IMR-90 (cell line): ENCODE results near the gene IP6K3. TPM values are rescaled to one million over a fixed set of nuclear protein-coding genes. Genes with fewer than 3 reads are reported as not detected.

Experiments
- ATAC-seq: fragments of 200-7000 bp; cut with Tn5 transposase; 2 replicates; pipeline ENCODE4 v1.9.1; 2020; ENCODE audit warnings: low read depth, mild to moderate bottlenecking, moderate library complexity
- BruUV-seq: library from RNA; stranded (reverse); fragments of 400-500 nt; replicated peaks from 2 replicates; lab custom pipeline; 2021; lab: Mats Ljungman, UMichigan
- CTCF ChIA-PET: fragments of 300-600 bp; formaldehyde crosslinking; extraction: SDS; loops from one replicate; lab custom pipeline; 2021; ENCODE audit warnings: antibody characterized with exemption; lab: Yijun Ruan, JAX
- POLR2A ChIA-PET: fragments of 300-600 bp; sonication (Branson Sonifier 250); formaldehyde crosslinking; loops from one replicate; lab custom pipeline; 2022; ENCODE audit warnings: antibody characterized with exemption; ENCODE audit not compliant: unreplicated experiment; lab: Charles Lee
- DNase-seq: peaks from one replicate; pipeline ENCODE4 v3.0.0; 2013
- H2AFZ ChIP-seq: replicated peaks from 2 replicates; pipeline ENCODE3; 2013; ENCODE audit warnings: low read length, mild to moderate bottlenecking; ENCODE audit not compliant: poor library complexity
- H2AK5ac ChIP-seq: 2 replicates; pipeline ENCODE4 v1.6.1; 2013; ENCODE audit warnings: low read depth, low read length, inconsistent platforms
- H2AK9ac ChIP-seq: replicated peaks from 2 replicates; pipeline ENCODE3; 2013; ENCODE audit warnings: mild to moderate bottlenecking, low read depth, low read length, moderate library complexity; ENCODE audit not compliant: poor library complexity
- H2BK120ac ChIP-seq: 2 replicates; pipeline ENCODE4 v1.6.1; 2013; ENCODE audit warnings: low read depth, low read length, inconsistent platforms
- H2BK15ac ChIP-seq: 3 replicates; pipeline ENCODE4 v1.6.1; 2013; ENCODE audit warnings: low read depth, low read length, inconsistent platforms
- H2BK20ac ChIP-seq: 2 replicates; pipeline ENCODE4 v1.6.1; 2013; ENCODE audit warnings: low read depth, mild to moderate bottlenecking, inconsistent platforms, low read length, moderate library complexity
- H2BK5ac ChIP-seq: 2 replicates; pipeline ENCODE4 v1.6.1; 2013; ENCODE audit warnings: mild to moderate bottlenecking, low read depth, low read length, inconsistent platforms; ENCODE audit not compliant: poor library complexity, severe bottlenecking
- H3K14ac ChIP-seq: replicated peaks from 2 replicates; pipeline ENCODE4 v1.6.1; 2013; ENCODE audit warnings: low read depth, low read length, inconsistent platforms
- H3K18ac ChIP-seq: 2 replicates; pipeline ENCODE4 v1.6.1; 2013; ENCODE audit warnings: low read depth, low read length, control low read depth
- H3K23ac ChIP-seq: 2 replicates; pipeline ENCODE4 v1.6.1; 2013; ENCODE audit warnings: low read depth, low read length, inconsistent platforms
- H3K27ac ChIP-seq: 2 replicates; pipeline ENCODE4 v1.5.1; 2013; ENCODE audit warnings: mild to moderate bottlenecking, control low read depth, low read length; ENCODE audit not compliant: insufficient read depth
- H3K27me3 ChIP-seq: 2 replicates; pipeline ENCODE4 v1.6.1; 2013; ENCODE audit warnings: low read length; ENCODE audit not compliant: control insufficient read depth, insufficient read depth
- H3K36me3 ChIP-seq: 2 replicates; pipeline ENCODE4 v1.6.1; 2013; ENCODE audit warnings: low read length, mixed read lengths; ENCODE audit not compliant: control insufficient read depth, insufficient read depth
- H3K4ac ChIP-seq: 2 replicates; pipeline ENCODE4 v1.6.1; 2013; ENCODE audit warnings: low read depth, low read length, inconsistent platforms
- H3K4me1 ChIP-seq: 2 replicates; pipeline ENCODE4 v1.6.1; 2013; ENCODE audit warnings: low read length, mixed read lengths; ENCODE audit not compliant: control insufficient read depth, insufficient read depth
- H3K4me2 ChIP-seq: 2 replicates; pipeline ENCODE4 v1.6.1; 2013; ENCODE audit warnings: low read depth, mild to moderate bottlenecking, control low read depth, low read length, moderate library complexity
- H3K4me3 ChIP-seq: 2 replicates; pipeline ENCODE4 v1.5.1; 2013; ENCODE audit warnings: low read depth, mild to moderate bottlenecking, control low read depth, low read length, moderate library complexity; ENCODE audit not compliant: insufficient read depth
- H3K56ac ChIP-seq: 2 replicates; pipeline ENCODE4 v1.6.1; 2013; ENCODE audit warnings: low read length, inconsistent platforms; ENCODE audit not compliant: insufficient read depth; ENCODE audit errors: extremely low read depth
- H3K79me1 ChIP-seq, 2 experiments: 2 replicates each; pipeline ENCODE4 v1.6.1; 2013; ENCODE audit warnings: low read length in 2 of 2, inconsistent platforms in 1 of 2, low read depth in 1 of 2
- H3K9ac ChIP-seq: 2 replicates; pipeline ENCODE4 v1.6.1; 2013; ENCODE audit warnings: low read depth, low read length, control low read depth
- H3K9me1 ChIP-seq: 2 replicates; pipeline ENCODE4 v1.6.1; 2013; ENCODE audit warnings: low read length, inconsistent platforms; ENCODE audit not compliant: insufficient read depth
- H3K9me3 ChIP-seq: 2 replicates; pipeline ENCODE4 v1.6.1; 2013; ENCODE audit warnings: low read length; ENCODE audit not compliant: control insufficient read depth, insufficient read depth
- H4K20me1 ChIP-seq: 2 replicates; pipeline ENCODE4 v1.6.1; 2013; ENCODE audit warnings: low read length, inconsistent platforms; ENCODE audit not compliant: insufficient read depth
- H4K5ac ChIP-seq: 2 replicates; pipeline ENCODE4 v1.6.1; 2013; ENCODE audit warnings: mild to moderate bottlenecking, low read depth, low read length, control low read depth
- H4K8ac ChIP-seq, 2 experiments: 2 replicates each; pipeline ENCODE4 v1.6.1; 2013; ENCODE audit warnings: low read depth in 2 of 2, low read length in 2 of 2, control low read depth in 1 of 2, inconsistent platforms in 1 of 2
- H4K91ac ChIP-seq: 2 replicates; pipeline ENCODE4 v1.6.1; 2013; ENCODE audit warnings: low read depth, low read length, inconsistent platforms; ENCODE audit not compliant: insufficient read depth
- RAD21 ChIP-seq: IDR thresholded peaks from 2 replicates; pipeline ENCODE4 v1.6.1; 2012; ENCODE audit warnings: low read length, improper control_type of control experiment
- RFX5 ChIP-seq: IDR thresholded peaks from 2 replicates; pipeline ENCODE4 v1.8.0; 2012; ENCODE audit warnings: low read depth, mild to moderate bottlenecking, low read length, moderate library complexity
- WGBS, 2 experiments: methylation state at CpG; one replicate each; pipeline versions ENCODE4 v1.1.5 to v1.1.7; 2013; ENCODE audit warnings: missing lambda C conversion rate in 2 of 2; ENCODE audit not compliant: insufficient read length in 1 of 2; ENCODE audit errors: extremely low coverage in 2 of 2; 5-methylcytosine and 5-hydroxymethylcytosine counted together
- dilution Hi-C: fragments of 300-500 bp; cut with HindIII; formaldehyde crosslinking; loops from one replicate; pipeline ENCODE4 v1.14.3; 2018; ENCODE audit warnings: low sequenced_read_pairs; ENCODE audit not compliant: unreplicated experiment
- in situ Hi-C: fragments of 300-500 bp; cut with MboI; formaldehyde crosslinking; loops from 3 replicates; pipeline ENCODE4 v1.14.3; 2019; ENCODE audit warnings: low sequenced_read_pairs, inconsistent platforms, mixed read lengths
- intact Hi-C: fragments of 100-400 bp; cut with micrococcal nuclease; formaldehyde crosslinking; loops from 2 replicates; pipeline ENCODE4 v1.10.0; 2022
- polyA plus RNA-seq, 3 experiments: library from polyadenylated mRNA; depleted of rRNA; stranded (reverse); fragments of >200 nt; gene quantifications; 2 replicates each; pipeline ENCODE4 v1.2.3, GENCODE V29; 2012; ENCODE audit warnings: low replicate concordance in 1 of 3
- total RNA-seq: library from RNA; depleted of rRNA; stranded (reverse); fragments of >200 nt; gene quantifications from 2 replicates; pipeline ENCODE4 v1.2.3, GENCODE V29; 2012
- TF ChIP-seq, protein P1 (sequence below): conservative IDR thresholded peaks from 2 replicates; pipeline ENCODE4 v1.5.1; 2012; ENCODE audit warnings: mild to moderate bottlenecking, low read depth, low read length, improper control_type of control experiment

IP6K3 gene
- total and polyA plus RNA-seq, 2 of the 4 experiments (the other 2 are of a cell fraction), result 0.18 to 0.51 TPM

DNA sequence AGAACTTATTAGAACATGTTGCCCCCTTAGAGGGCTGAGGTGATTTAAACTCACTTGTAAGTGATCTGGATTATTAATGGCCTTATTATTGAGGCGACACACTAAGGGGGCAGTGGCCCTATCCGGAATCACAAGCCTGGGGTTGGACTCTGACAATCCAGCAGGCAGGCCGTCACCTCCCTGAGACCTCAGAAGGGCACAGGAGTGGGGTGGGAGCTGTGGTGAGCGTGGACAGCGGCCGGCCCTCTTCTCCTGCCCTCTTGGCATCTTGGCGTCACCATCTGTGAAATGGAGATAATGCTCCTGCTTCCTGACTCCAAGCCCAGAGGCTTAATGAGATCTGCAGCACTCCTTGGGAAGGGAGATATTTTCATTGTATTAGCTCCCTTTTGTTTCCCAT is 19.6 kb downstream of the IP6K3 start:
- H4K8ac ChIP-seq, result no peak overlapping the region
- dilution Hi-C loops, result no loop called here
- in situ Hi-C loops, result no loop called here
- no peaks in the 10 kb centered on the region for H3K9me3 ChIP-seq
- H4K20me1 ChIP-seq, result no peaks in the 10 kb centered on the region
- no peak overlapping the region for H4K5ac ChIP-seq
- no peak overlapping the region for H3K14ac ChIP-seq
- H2BK20ac ChIP-seq, result no peak overlapping the region
- H2AFZ ChIP-seq, result no peak overlapping the region
- no peak overlapping the region for H3K9ac ChIP-seq
- no peak overlapping the region for H2AK5ac ChIP-seq
- peaks cover 36% of the 10 kb centered on the region for H3K27me3 ChIP-seq
- no TSS peak for BruUV-seq
- no peak overlapping the region for H3K4me3 ChIP-seq
- H3K4ac ChIP-seq, result no peak overlapping the region
- no peak overlapping the region for H3K4me2 ChIP-seq
- H4K91ac ChIP-seq, result no peak overlapping the region
- intact Hi-C loops, result no loop called here
- no peak for TF ChIP-seq RAD21
- TF ChIP-seq RFX5, result no peak
- TF ChIP-seq, protein P1, sequence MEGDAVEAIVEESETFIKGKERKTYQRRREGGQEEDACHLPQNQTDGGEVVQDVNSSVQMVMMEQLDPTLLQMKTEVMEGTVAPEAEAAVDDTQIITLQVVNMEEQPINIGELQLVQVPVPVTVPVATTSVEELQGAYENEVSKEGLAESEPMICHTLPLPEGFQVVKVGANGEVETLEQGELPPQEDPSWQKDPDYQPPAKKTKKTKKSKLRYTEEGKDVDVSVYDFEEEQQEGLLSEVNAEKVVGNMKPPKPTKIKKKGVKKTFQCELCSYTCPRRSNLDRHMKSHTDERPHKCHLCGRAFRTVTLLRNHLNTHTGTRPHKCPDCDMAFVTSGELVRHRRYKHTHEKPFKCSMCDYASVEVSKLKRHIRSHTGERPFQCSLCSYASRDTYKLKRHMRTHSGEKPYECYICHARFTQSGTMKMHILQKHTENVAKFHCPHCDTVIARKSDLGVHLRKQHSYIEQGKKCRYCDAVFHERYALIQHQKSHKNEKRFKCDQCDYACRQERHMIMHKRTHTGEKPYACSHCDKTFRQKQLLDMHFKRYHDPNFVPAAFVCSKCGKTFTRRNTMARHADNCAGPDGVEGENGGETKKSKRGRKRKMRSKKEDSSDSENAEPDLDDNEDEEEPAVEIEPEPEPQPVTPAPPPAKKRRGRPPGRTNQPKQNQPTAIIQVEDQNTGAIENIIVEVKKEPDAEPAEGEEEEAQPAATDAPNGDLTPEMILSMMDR, result no peak
- ATAC-seq (no peak), DNase-seq (no peak)
- no peak overlapping the region for H2BK5ac ChIP-seq
- no peak overlapping the region for H3K56ac ChIP-seq
- H3K18ac ChIP-seq, result no peak overlapping the region
- H3K23ac ChIP-seq, result no peak overlapping the region
- WGBS, 2 experiments, result no CpG with 5 or more reads among the region's 7 CpGs
- H3K36me3 ChIP-seq, result no peaks in the 10 kb centered on the region
- ChIA-PET POLR2A (no interaction called here), CTCF (interaction anchor here (1.5 to 2.8 kb wide), 2 partner anchors 16 to 17 kb away, joined by 3 to 10 read pairs; partner anchors contain the start of gene UQCC2)
- H2BK120ac ChIP-seq, result no peak overlapping the region
- H3K79me1 ChIP-seq, result no peaks in the 10 kb centered on the region
- H3K9me1 ChIP-seq, result no peaks in the 10 kb centered on the region
- no peaks in the 10 kb centered on the region for H3K4me1 ChIP-seq
- no peak overlapping the region for H2BK15ac ChIP-seq
- H2AK9ac ChIP-seq, result no peak overlapping the region
- H3K27ac ChIP-seq, result no peak overlapping the region
